Memory B cell (primary cell): ENCODE measurements around the gene LDLRAD4.
A peak's percentile ranks its signal among the peaks of the same experiment; 100 is the strongest.

ENCODE experiments used
- ATAC-seq: fragments of 150-1000 bp; cut with Tn5 transposase; 2 replicates; pipeline ENCODE4 v1.10.0; 2021; ENCODE audit warnings: low read depth, mild to moderate bottlenecking, moderate library complexity
- DNase-seq, 2 donors: peaks; one replicate each; pipeline ENCODE4 v3.0.0; 2022; ENCODE audit warnings: low spot score in 2 of 2
- H3K27ac Mint-ChIP-seq: one replicate; pipeline ENCODE4 v1.8.0; 2022; ENCODE audit warnings: mild to moderate bottlenecking, moderate library complexity, mixed read lengths
- H3K27me3 Mint-ChIP-seq: one replicate; pipeline ENCODE4 v1.8.0; 2022; ENCODE audit warnings: mixed read lengths
- H3K36me3 Mint-ChIP-seq: one replicate; pipeline ENCODE4 v1.8.0; 2022; ENCODE audit warnings: mild to moderate bottlenecking, mixed read lengths
- H3K4me1 Mint-ChIP-seq: one replicate; pipeline ENCODE4 v1.8.0; 2022; ENCODE audit warnings: mixed read lengths
- H3K4me3 Mint-ChIP-seq: one replicate; pipeline ENCODE4 v1.8.0; 2022; ENCODE audit warnings: mild to moderate bottlenecking, moderate library complexity, mixed read lengths
- H3K9me3 Mint-ChIP-seq: one replicate; pipeline ENCODE4 v1.8.0; 2022; ENCODE audit warnings: mixed read lengths

LDLRAD4 gene

GRCh38 chr18:13218368-13218991 is at the start of gene LDLRAD4:
TSS of gene LDLRAD4 (plus strand) at chr18:13218760.
- ATAC-seq, result no peak
- no peaks in the 10 kb centered on the region for H3K36me3 Mint-ChIP-seq
- H3K4me3 Mint-ChIP-seq, result peak within 1 kb of the TSS; percentile 49
- no peak within 1 kb of the TSS for H3K27ac Mint-ChIP-seq
- DNase-seq, result peak in 1 of 2 donors; percentile 26
- H3K9me3 Mint-ChIP-seq, result no peaks in the 10 kb centered on the region
- H3K4me1 Mint-ChIP-seq, result peaks cover 7% of the 10 kb centered on the region
- peaks cover 26% of the 10 kb centered on the region for H3K27me3 Mint-ChIP-seq

- Mint-ChIP-seq H3K27me3 (peaks cover 4% of the 10 kb centered on the region), H3K9me3 (peaks cover 4% of the 10 kb centered on the region), H3K4me1 (no peaks in the 10 kb centered on the region), H3K36me3 (no peaks in the 10 kb centered on the region), H3K27ac (no peak overlapping the region), H3K4me3 (no peak overlapping the region)
- no peak for ATAC-seq
- no peak for DNase-seq
Observed at GRCh38 chr18:13173578-13174145, 44.9 kb upstream of the LDLRAD4 start.

- no peaks in the 10 kb centered on the region for H3K36me3 Mint-ChIP-seq
- ATAC-seq (no peak), DNase-seq (no peak)
- peaks cover 2% of the 10 kb centered on the region for H3K27me3 Mint-ChIP-seq
- H3K27ac Mint-ChIP-seq, result no peak overlapping the region
- H3K4me3 Mint-ChIP-seq, result no peak overlapping the region
- H3K9me3 Mint-ChIP-seq, result peaks cover 2% of the 10 kb centered on the region
- H3K4me1 Mint-ChIP-seq, result no peaks in the 10 kb centered on the region
Observed at GRCh38 chr18:13175266-13175665, 43.3 kb upstream of the LDLRAD4 start.

- H3K36me3 Mint-ChIP-seq, result no peaks in the 10 kb centered on the region
- peaks cover 2% of the 10 kb centered on the region for H3K27me3 Mint-ChIP-seq
- H3K9me3 Mint-ChIP-seq, result peaks cover 2% of the 10 kb centered on the region
- H3K4me1 Mint-ChIP-seq, result no peaks in the 10 kb centered on the region
- ATAC-seq (no peak), DNase-seq (no peak)
- H3K27ac Mint-ChIP-seq, result no peak overlapping the region
- H3K4me3 Mint-ChIP-seq, result no peak overlapping the region
Observed at GRCh38 chr18:13175754-13176210, 42.8 kb upstream of the LDLRAD4 start.

- no peak overlapping the region for H3K27ac Mint-ChIP-seq
Observed at GRCh38 chr18:13176847-13177246, 41.7 kb upstream of the LDLRAD4 start.

GRCh38 chr18:13178197-13178596 is 40.4 kb upstream of the LDLRAD4 start:
- Mint-ChIP-seq H3K4me1 (no peaks in the 10 kb centered on the region), H3K9me3 (no peaks in the 10 kb centered on the region), H3K4me3 (no peak overlapping the region), H3K36me3 (peaks cover 2% of the 10 kb centered on the region), H3K27me3 (peaks cover 6% of the 10 kb centered on the region), H3K27ac (no peak overlapping the region)
- DNase-seq, result no peak
- ATAC-seq, result no peak

More at GRCh38 chr18:13176847-13177246, 41.7 kb upstream of the LDLRAD4 start:
- H3K4me3 Mint-ChIP-seq, result peak overlapping the region; percentile 41
- ATAC-seq, result no peak
- no peak for DNase-seq
- peaks cover 2% of the 10 kb centered on the region for H3K36me3 Mint-ChIP-seq
- H3K4me1 Mint-ChIP-seq, result no peaks in the 10 kb centered on the region
- H3K27me3 Mint-ChIP-seq, result peaks cover 3% of the 10 kb centered on the region
- H3K9me3 Mint-ChIP-seq, result no peaks in the 10 kb centered on the region

- Mint-ChIP-seq H3K9me3 (no peaks in the 10 kb centered on the region), H3K36me3 (peaks cover 2% of the 10 kb centered on the region), H3K4me1 (no peaks in the 10 kb centered on the region), H3K4me3 (no peak overlapping the region), H3K27ac (no peak overlapping the region), H3K27me3 (peaks cover 6% of the 10 kb centered on the region)
- DNase-seq (no peak), ATAC-seq (no peak)
Observed at GRCh38 chr18:13178976-13179375, 39.6 kb upstream of the LDLRAD4 start.

- Mint-ChIP-seq H3K4me1 (no peaks in the 10 kb centered on the region), H3K27me3 (peaks cover 11% of the 10 kb centered on the region), H3K4me3 (no peak overlapping the region), H3K9me3 (no peaks in the 10 kb centered on the region), H3K27ac (no peak overlapping the region), H3K36me3 (peaks cover 2% of the 10 kb centered on the region)
- DNase-seq (no peak), ATAC-seq (no peak)
Observed at GRCh38 chr18:13179566-13180113, 38.9 kb upstream of the LDLRAD4 start.

- ATAC-seq (no peak), DNase-seq (no peak)
- no peaks in the 10 kb centered on the region for H3K9me3 Mint-ChIP-seq
- H3K36me3 Mint-ChIP-seq, result peaks cover 2% of the 10 kb centered on the region
- H3K27ac Mint-ChIP-seq, result no peak overlapping the region
- no peaks in the 10 kb centered on the region for H3K4me1 Mint-ChIP-seq
- H3K4me3 Mint-ChIP-seq, result no peak overlapping the region
- H3K27me3 Mint-ChIP-seq, result peaks cover 13% of the 10 kb centered on the region
Observed at GRCh38 chr18:13180614-13181375, 37.8 kb upstream of the LDLRAD4 start.

GRCh38 chr18:13181765-13182164 is 36.8 kb upstream of the LDLRAD4 start:
- ATAC-seq (no peak), DNase-seq (no peak)
- Mint-ChIP-seq H3K4me1 (no peaks in the 10 kb centered on the region), H3K27me3 (peaks cover 13% of the 10 kb centered on the region), H3K4me3 (no peak overlapping the region), H3K27ac (no peak overlapping the region), H3K36me3 (peaks cover 2% of the 10 kb centered on the region), H3K9me3 (no peaks in the 10 kb centered on the region)

- no peaks in the 10 kb centered on the region for H3K4me1 Mint-ChIP-seq
- no peak for ATAC-seq
- H3K4me3 Mint-ChIP-seq, result no peak overlapping the region
- H3K27ac Mint-ChIP-seq, result no peak overlapping the region
- H3K36me3 Mint-ChIP-seq, result peaks cover 2% of the 10 kb centered on the region
- no peaks in the 10 kb centered on the region for H3K9me3 Mint-ChIP-seq
- DNase-seq, result no peak
- peaks cover 17% of the 10 kb centered on the region for H3K27me3 Mint-ChIP-seq
Observed at GRCh38 chr18:13183359-13183758, 35.2 kb upstream of the LDLRAD4 start.

- Mint-ChIP-seq H3K4me3 (no peak overlapping the region), H3K9me3 (no peaks in the 10 kb centered on the region), H3K36me3 (peaks cover 2% of the 10 kb centered on the region), H3K27ac (no peak overlapping the region), H3K4me1 (no peaks in the 10 kb centered on the region), H3K27me3 (peaks cover 17% of the 10 kb centered on the region)
- ATAC-seq (no peak), DNase-seq (no peak)
Observed at GRCh38 chr18:13183790-13184189, 34.8 kb upstream of the LDLRAD4 start.

GRCh38 chr18:13184396-13184795 is 34.2 kb upstream of the LDLRAD4 start:
- no peak for DNase-seq
- Mint-ChIP-seq H3K9me3 (no peaks in the 10 kb centered on the region), H3K4me1 (no peaks in the 10 kb centered on the region), H3K27ac (no peak overlapping the region), H3K36me3 (peaks cover 2% of the 10 kb centered on the region), H3K4me3 (no peak overlapping the region), H3K27me3 (peaks cover 17% of the 10 kb centered on the region)
- no peak for ATAC-seq

- no peak overlapping the region for H3K4me3 Mint-ChIP-seq
- no peaks in the 10 kb centered on the region for H3K4me1 Mint-ChIP-seq
- H3K36me3 Mint-ChIP-seq, result peaks cover 2% of the 10 kb centered on the region
- no peaks in the 10 kb centered on the region for H3K9me3 Mint-ChIP-seq
- no peak for ATAC-seq
- no peak for DNase-seq
- peaks cover 17% of the 10 kb centered on the region for H3K27me3 Mint-ChIP-seq
- no peak overlapping the region for H3K27ac Mint-ChIP-seq
Observed at GRCh38 chr18:13185675-13186198, 32.8 kb upstream of the LDLRAD4 start.
